Stimulated activated CD4-positive, alpha-beta T cell treated with anti-CD3 and anti-CD28 coated beads, Interleukin-1b, Interleukin-23, amount 100 ng/mL, for 4 hours (primary cell): ENCODE results near the gene TAS2R20.

Experiments used
- DNase-seq, 2 donors: peaks; one replicate each; pipeline ENCODE4 v3.0.0-alpha.2; 2020; ENCODE audit warnings: low read depth in 2 of 2

Gene TAS2R20

GRCh38 chr12:10959804-10960203 lies 38.3 kb downstream of the TAS2R20 start:
- no peak for DNase-seq

DNA sequence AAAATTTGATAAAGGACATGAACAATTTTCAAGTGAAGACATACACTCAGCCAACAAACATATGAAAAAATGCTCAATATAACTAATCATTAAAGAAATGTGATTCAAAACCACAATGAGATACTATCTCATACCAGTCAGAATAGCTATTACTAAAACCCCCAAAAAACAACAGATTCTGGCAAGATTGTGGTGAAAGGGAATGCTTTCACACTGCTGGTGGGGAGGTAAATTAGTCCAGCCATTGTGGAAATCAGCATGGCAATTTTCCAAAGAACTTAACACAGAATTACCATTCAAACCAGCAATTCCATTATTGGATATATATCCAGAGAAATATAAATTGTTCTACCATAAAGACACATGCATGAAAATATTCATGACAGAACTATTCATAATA lies 40.4 kb downstream of the TAS2R20 start:
- DNase-seq, result no peak

DNA sequence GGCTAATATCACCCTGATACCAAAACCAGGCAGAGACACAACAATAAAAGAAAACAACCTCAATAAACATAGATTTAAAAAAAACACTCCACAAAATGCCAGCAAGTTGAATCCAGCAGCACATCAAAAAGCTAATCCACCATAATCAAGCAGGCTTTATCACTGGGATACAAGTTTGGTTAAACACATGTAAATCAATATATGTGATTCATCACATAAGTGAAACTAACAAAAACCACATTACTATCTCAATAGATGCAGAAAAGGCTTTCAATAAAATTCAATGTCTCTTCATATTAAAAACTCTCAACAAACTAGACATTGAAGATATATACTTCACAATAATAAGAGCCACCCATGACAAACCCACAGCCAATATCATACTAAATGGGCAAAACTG lies 42.0 kb downstream of the TAS2R20 start:
- no peak for DNase-seq

- DNase-seq, result no peak
These were observed 45.5 kb downstream of the TAS2R20 start for GRCh38 chr12:10952645-10953044.
